Neutrophil (primary cell): ENCODE measurements around the gene OSBPL3.

Experiments
- H3K27ac ChIP-seq: fragments of 200-600 bp; sonication (generic); 2 replicates; pipeline ENCODE4 v1.5.1; 2016; ENCODE audit warnings: mild to moderate bottlenecking, moderate library complexity
- H3K27me3 ChIP-seq: fragments of 200-600 bp; sonication (generic); 2 replicates; pipeline ENCODE4 v1.6.0; 2016; ENCODE audit warnings: mild to moderate bottlenecking
- H3K36me3 ChIP-seq: fragments of 200-600 bp; sonication (generic); 2 replicates; pipeline ENCODE4 v1.5.1; 2017
- H3K4me1 ChIP-seq, 2 experiments: fragments of 200-600 bp in 1 of 2; sonication (generic) in 1 of 2; 1 replicate in 1 of 2; 2 replicates in 1 of 2; pipeline versions ENCODE4 v1.5.1 to v1.6.1; 2013 to 2016; ENCODE audit warnings: low read depth in 1 of 2, low read length in 1 of 2, mild to moderate bottlenecking in 1 of 2, moderate library complexity in 1 of 2; ENCODE audit not compliant: control insufficient read depth in 1 of 2, insufficient read depth in 1 of 2
- H3K4me3 ChIP-seq, 2 experiments: fragments of 200-600 bp in 1 of 2; sonication (generic) in 1 of 2; 1 replicate in 1 of 2; 2 replicates in 1 of 2; pipeline ENCODE4 v1.5.1; 2013 to 2016; ENCODE audit warnings: low read depth in 1 of 2, low read length in 1 of 2, mild to moderate bottlenecking in 1 of 2, moderate library complexity in 1 of 2
- H3K9me3 ChIP-seq: fragments of 200-600 bp; sonication (generic); 2 replicates; pipeline ENCODE4 v1.5.1; 2016
- TF ChIP-seq, protein P1 (sequence below): fragments of 200-600 bp; sonication (generic); IDR thresholded peaks from 2 replicates; pipeline ENCODE4 v1.5.1; 2016; ENCODE audit warnings: antibody characterized with exemption

Gene OSBPL3

DNA sequence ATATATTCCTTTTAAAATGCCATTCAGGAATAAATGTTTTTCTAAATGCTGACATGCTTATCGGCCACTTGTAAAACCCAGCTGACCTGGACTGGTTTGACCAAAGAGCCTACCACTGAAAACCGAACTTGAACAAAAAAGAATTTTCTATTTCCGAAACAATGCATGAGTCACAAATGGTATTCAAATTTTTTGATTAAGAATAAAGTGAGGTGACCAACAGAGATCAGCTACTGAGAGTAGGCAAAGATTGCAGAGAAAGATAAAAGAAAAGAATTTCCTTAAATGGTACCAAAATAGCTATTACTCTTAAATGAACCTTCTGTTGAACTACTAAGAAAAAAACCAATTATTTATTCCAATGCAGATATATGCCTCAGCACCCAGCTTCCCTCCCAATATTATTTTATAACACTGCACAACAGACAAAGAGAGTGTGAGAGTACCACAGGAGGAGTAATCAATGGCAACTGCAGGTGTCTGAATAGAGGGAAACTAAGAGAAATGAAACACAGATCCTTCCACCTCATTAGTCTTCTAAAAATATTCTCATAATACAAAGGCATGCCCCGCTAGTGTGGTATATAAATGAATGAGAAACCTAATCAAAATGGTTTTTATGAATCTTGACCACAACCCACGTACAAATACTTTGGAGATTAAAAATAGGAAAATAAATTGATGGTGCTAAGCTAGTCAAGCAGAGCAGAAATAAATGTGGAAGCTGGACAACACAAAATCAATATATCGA is 20.1 kb downstream of the OSBPL3 start:
- Histone ChIP-seq H3K27me3 (no peaks in the 10 kb centered on the region), H3K36me3 (no peaks in the 10 kb centered on the region), H3K4me3 (no peak overlapping the region), H3K9me3 (no peaks in the 10 kb centered on the region), H3K27ac (no peak overlapping the region), H3K4me1 (no peaks in the 10 kb centered on the region)
- TF ChIP-seq, protein P1, sequence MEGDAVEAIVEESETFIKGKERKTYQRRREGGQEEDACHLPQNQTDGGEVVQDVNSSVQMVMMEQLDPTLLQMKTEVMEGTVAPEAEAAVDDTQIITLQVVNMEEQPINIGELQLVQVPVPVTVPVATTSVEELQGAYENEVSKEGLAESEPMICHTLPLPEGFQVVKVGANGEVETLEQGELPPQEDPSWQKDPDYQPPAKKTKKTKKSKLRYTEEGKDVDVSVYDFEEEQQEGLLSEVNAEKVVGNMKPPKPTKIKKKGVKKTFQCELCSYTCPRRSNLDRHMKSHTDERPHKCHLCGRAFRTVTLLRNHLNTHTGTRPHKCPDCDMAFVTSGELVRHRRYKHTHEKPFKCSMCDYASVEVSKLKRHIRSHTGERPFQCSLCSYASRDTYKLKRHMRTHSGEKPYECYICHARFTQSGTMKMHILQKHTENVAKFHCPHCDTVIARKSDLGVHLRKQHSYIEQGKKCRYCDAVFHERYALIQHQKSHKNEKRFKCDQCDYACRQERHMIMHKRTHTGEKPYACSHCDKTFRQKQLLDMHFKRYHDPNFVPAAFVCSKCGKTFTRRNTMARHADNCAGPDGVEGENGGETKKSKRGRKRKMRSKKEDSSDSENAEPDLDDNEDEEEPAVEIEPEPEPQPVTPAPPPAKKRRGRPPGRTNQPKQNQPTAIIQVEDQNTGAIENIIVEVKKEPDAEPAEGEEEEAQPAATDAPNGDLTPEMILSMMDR = no peak

- no peaks in the 10 kb centered on the region for H3K27me3 ChIP-seq
- no peaks in the 10 kb centered on the region for H3K36me3 ChIP-seq
- no peaks in the 10 kb centered on the region for H3K9me3 ChIP-seq
- TF ChIP-seq, protein P1 = no peak
- H3K4me1 ChIP-seq = no peaks in the 10 kb centered on the region
- H3K27ac ChIP-seq = no peak overlapping the region
- H3K4me3 ChIP-seq = no peak overlapping the region
Observed at GRCh38 chr7:24958399-24958798, 21.6 kb downstream of the OSBPL3 start.

DNA sequence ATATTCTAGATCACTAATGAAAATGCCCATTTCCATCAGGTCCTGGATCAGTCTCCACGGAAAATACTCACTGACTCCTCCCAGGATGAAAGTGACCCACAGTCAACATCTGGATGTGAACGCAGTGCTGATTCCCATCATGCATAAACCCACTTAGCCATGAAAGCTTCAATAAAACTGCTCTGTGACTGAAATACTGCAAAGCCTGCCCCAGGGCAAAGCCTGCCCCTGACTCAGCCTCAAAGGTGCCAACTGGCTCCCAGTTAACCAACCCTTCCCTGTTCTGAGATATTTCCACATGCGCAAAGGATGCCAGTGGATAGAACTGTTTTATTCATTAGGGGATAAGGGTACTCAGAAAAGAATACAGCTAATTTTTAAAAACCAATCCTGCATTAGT is 24.0 kb downstream of the OSBPL3 start:
- no peaks in the 10 kb centered on the region for H3K36me3 ChIP-seq
- H3K4me3 ChIP-seq = no peak overlapping the region
- H3K4me1 ChIP-seq = no peaks in the 10 kb centered on the region
- H3K27ac ChIP-seq = no peak overlapping the region
- TF ChIP-seq, protein P1 = no peak
- no peaks in the 10 kb centered on the region for H3K9me3 ChIP-seq
- no peaks in the 10 kb centered on the region for H3K27me3 ChIP-seq

- no peaks in the 10 kb centered on the region for H3K36me3 ChIP-seq
- H3K27me3 ChIP-seq = no peaks in the 10 kb centered on the region
- H3K4me1 ChIP-seq = no peaks in the 10 kb centered on the region
- H3K27ac ChIP-seq = no peak overlapping the region
- TF ChIP-seq, protein P1 = no peak
- H3K9me3 ChIP-seq = no peaks in the 10 kb centered on the region
- H3K4me3 ChIP-seq = no peak overlapping the region
Observed at GRCh38 chr7:24955313-24955712, 24.7 kb downstream of the OSBPL3 start.

DNA sequence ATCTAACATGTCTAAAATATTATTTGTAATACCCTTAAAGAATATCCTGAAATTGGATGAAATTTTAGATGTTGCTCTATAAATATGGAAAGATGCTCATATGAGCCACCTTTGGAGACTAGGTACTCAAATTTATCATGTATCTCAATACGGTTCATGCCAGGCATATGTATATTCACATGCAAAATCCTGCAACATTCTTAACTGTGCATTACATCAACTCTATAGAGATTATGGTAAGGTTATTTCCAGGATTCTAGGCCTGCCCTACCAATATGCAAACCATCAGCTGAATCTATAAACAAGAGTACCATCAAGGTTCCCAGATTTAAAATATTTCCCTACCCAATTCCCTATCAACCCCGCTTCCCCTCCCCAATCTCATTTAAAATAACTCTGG is 27.5 kb downstream of the OSBPL3 start:
- Histone ChIP-seq H3K4me1 (no peaks in the 10 kb centered on the region), H3K36me3 (no peaks in the 10 kb centered on the region), H3K27me3 (no peaks in the 10 kb centered on the region), H3K27ac (no peak overlapping the region), H3K4me3 (no peak overlapping the region), H3K9me3 (no peaks in the 10 kb centered on the region)
- TF ChIP-seq, protein P1 = no peak
